T follicular helper cell (primary cell): ENCODE measurements around the gene SGPL1.
A peak's percentile ranks its signal among the peaks of the same experiment; 100 is the strongest.

ENCODE experiments used
- DNase-seq: peaks from one replicate; pipeline ENCODE4 v3.0.0-alpha.2; 2020; ENCODE audit warnings: low read depth

SGPL1 gene

DNA sequence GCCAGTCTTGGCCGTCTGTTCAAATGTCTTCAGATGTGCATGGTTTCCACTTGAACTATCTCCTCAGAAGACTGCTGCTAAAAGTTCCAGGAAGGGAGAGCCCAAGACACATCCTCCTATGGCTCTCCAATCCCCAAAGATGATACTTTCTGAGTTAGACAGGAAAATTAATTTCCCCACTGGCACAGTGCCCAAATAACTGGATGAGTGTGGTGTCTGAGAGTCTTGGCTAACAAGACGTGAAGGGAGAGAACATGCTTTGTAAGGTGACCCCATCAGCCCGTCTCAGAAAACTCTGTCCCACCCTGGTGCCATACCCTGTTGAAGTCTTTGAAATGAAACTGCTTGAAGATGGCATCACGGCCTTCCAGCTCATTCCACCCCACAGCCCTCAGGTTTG lies 69.7 kb downstream of the SGPL1 start:
- no peak for DNase-seq

GRCh38 chr10:70885931-70886903 lies 70.5 kb downstream of the SGPL1 start:
- no peak for DNase-seq

DNA sequence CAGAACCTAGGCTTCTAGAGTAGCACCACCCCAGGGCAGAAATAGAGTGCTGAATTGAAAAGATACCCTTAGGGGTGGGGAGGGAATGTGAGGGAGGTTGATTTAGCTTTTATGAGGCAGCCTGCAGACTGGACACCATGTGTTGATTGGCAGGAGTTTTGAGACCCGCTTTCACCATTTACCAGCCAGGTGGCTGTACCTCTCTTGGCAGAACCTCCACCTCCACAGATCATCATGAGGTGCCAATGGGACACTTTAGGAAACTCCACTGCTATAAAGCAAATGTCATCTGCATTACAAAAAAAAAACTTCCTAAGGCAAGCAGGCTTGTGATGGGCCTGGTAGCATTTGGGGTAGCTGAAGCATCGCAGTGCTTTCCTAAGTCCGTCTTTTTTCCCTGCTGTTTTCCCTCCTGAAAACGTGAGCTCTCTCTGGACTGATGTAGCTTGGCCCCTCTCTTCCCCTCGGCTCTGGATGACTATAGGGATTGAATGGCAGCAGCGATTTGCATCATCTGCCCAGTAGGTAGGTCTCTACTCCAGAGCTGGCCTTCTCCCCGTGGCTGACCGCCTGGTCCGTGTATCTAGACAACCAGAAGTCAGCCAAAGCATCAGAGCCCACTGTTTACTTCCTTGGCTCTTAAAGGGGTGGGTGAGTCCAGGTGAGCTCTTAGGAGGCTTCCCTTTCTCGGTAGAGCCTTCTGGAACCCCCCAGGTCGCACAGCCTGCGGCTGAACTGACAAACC lies 71.3 kb downstream of the SGPL1 start:
- DNase-seq = no peak

DNA sequence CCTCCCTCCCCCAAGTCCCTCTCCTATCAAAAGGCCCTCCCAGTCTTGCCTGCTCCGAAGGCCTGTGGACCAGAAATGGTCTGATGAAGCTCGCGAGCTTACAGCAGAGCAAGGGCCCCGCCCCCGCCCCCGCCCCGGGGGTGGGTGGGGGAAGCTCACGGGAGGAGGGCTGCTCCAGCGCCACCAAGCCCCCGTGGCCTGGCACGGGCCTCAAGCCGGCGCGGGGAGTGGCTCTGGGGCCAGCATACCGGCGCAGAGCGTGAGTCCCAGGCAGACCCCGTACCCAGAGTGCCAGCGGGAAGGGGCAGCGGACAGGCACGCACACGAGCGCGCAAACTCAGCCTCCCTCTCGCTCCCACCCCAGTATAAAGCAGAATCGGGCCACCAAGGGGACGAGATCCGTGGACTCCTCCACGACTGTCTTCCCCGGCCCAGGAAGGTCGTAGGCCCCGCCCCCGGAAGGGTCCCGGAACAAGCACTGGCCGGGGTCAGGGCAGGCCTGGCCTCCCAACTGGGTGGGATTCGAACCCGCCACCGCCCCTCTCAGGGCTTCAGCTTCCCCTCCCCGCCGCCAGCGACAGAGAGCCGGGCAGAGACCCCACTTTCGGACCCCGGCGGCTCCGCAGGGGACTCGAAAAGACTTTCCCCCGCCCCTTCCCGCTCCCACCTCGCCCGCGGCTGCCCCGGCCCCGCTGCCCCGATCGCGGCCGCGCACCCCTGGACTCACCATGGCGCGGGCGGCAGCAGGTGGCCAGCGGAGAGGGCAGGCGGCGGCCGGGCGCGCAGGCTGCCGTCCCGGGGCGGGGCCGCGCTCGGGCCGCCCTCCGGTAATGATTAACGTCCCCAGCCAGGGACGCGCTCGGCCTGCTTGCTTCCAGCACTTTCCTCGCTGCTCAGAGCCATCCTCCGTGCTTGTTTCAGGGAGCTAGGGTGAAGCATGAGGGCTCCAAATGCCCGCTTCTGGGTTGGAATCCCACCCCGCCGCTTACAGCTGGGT lies 72.4 kb downstream of the SGPL1 start, which contains the start of gene PCBD1:
Gene PCBD1, minus strand, starts transcription at position 762 of the 997 bp plus-strand sequence. Its CDS starts 32 bp downstream, at position 730.
- peak; percentile 55 for DNase-seq

- no peak for DNase-seq
Observed at GRCh38 chr10:70889291-70889690, 73.5 kb downstream of the SGPL1 start.

DNA sequence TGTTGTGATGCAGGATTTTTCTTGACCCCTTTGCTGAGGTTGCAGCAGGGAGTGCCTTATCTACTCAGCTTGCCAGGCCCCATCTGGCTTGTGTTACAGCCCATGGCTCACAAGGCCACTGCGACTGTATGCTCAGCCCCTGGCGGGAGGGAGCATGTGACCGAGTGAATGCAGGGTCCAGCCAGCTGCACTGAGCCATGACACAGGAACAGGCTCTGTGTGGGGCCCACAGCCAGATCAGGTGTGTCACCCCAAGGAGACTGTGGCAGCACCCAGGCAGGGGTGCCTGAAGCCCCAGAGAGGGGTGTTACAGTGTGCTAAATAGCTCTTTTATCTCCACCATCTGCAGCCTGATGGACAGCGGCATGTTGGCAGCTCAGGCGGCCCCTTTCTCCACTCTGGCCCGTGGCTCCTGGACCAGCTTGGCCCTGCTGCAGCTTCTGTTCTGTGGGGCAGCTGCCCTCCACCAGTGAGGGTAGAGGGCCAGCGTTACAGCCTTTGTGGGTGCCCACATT lies 75.2 kb downstream of the SGPL1 start:
- DNase-seq = no peak

- no peak for DNase-seq
Observed at GRCh38 chr10:70891627-70892026, 75.9 kb downstream of the SGPL1 start.

- DNase-seq = no peak
Observed at GRCh38 chr10:70892631-70893030, 76.9 kb downstream of the SGPL1 start.

DNA sequence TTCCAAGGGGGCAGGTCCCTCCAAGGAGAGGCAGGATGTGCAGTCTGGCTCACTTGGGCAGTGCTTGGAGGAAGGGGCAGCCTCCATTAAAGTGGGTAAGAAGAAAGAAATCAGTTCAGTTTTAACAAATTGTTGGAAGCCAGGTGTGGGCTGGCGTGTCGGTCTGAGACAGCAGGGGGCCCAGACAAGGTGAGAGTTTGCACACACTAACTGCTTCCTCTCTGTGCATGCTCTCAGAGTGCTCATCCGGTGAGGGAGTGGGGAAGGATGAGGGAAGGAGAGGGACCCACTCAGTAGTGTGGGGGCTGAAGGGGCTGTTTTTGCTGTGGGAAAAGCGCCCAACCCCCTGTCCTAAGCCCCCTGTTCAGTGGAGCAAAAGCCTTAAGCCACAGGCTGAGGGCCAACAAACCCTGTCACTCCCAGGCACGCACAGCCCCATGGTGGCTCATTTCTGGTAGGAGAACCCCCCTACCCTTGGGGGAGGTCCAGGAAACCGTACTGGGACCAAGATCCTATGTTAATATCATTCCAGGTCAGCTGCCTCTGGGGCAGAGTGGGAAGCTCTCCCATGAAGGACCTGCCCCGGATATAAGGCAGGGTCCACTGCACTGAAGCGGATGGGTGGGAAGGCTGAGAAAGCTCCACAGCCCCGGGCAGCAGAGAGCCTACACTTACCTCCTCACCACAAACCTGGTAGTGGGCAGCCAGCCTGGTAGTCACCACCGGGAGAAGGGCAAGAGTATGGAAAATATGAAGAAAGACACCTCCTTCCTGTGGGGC lies 77.7 kb downstream of the SGPL1 start:
- DNase-seq = no peak

GRCh38 chr10:70894416-70894815 lies 78.7 kb downstream of the SGPL1 start:
- no peak for DNase-seq

DNA sequence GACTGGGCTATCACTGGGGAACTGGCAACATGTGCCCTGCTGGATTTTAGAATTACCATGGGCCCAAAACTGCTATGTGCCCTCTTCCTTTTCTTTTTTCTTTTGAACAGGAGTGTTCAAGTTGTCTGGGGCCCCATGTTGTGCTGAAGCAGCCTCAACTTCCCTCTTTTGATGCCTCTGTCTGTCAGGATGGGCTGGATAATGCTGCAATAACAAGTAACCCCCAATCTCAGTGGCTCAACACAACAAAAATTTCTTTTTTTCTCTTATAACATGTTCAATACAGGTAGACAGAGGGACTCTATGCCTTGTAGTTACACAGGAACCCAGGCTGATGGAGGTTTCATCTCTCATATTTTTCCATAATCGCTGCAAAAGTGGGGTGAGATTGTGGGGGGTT lies 80.8 kb downstream of the SGPL1 start:
- no peak for DNase-seq

- no peak for DNase-seq
Observed at GRCh38 chr10:70898687-70899086, 82.9 kb downstream of the SGPL1 start.

DNA sequence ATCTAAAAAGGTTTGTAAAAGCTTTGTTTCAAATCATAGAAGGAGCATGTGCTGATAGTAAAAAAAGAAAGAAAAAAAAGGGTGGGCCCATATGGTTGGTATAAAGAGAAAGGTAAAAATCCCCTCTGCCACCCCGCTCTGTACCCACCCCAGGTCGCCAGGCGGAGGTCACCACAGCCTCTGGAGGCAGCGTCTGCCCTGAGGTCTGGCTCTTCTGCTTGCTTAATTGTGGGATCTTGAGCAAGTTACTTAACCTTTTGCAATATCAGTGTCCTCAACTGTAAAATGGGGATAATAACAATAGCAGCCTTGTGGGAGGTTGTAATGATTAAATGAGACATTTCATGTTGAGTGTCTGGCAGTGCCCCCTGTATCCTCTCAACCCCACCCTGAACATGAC lies 83.3 kb downstream of the SGPL1 start:
- no peak for DNase-seq

DNA sequence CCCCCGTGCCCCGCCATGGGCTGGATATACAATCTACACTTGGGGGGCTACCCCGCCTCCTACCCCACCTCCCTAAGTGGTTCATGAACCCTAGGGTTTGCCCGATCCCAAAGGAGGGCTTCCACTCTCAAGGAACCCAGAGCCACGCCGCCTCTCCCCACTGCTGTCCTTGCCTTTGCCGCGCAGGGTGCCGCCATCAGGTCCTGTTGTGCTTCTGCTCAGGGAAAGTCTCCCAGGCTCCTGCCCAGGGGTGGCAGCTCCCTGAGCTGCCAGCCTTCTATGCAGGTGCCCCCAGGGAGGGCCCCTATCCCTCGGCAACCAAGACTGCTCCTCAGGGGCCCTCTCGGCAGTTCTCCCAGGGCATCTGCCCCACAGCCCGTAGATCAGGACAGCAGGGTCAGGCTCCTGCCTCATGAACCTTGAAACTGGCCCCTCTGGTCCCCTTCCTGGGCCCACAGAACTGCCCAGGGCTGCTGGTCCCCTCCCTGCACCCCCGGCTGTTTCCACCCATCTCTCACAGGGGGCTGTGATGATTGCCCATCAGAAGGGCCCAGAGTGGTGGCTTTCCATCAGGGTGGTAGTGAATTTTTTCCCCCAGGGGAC lies 85.6 kb downstream of the SGPL1 start:
- no peak for DNase-seq

GRCh38 chr10:70902661-70903261 lies 87.0 kb downstream of the SGPL1 start:
- DNase-seq = no peak

- DNase-seq = no peak
Observed at GRCh38 chr10:70903262-70903921, 87.6 kb downstream of the SGPL1 start.

DNA sequence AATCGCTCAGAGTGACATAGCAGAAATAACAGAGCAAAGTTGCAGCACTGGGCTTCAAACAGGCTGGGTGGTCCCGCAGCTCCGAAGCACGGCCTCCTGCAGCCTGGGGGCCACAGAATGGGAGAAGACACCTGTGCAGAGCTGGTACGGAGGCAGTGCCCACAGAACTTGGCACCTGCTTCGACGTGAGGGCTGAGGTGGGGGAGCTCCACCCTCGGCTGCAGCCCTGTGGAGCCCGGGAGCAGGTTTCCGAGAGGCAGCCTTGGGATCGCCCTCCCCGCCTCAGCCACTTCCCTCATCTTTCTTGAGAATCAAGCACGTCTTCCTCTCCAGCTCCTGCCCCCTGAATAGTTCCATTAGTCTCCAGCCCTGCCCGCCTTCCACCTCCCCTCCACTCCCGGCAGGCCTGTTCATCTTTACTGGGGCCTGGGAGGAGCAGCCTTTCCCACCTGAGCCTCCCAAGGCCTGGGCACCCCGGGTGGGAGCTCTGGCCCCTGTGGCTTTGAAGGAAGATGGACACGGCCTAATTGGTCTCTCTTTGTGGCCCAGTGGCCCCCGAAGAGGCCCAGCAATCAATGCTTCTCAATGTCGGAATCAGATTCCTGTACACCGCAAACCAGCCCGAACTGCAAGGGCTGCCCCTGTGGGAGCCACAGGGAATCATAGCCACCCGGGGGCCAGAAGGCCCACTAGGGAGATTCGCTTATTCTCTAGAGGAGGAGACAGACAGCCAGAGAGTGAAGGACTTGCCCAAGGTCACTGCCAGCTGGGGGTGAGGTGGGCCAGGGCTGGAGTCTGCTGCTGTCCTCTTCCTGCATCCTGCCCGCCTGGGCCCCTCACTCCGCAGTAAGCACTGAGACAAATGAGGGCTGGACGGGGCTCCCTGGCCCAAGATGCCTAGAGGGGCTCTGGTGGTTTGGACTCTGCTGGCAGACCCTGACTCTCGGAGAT lies 89.6 kb downstream of the SGPL1 start:
- no peak for DNase-seq
